HG02884 (cell line): ENCODE results near the gene GBF1.
"Not testable (repeated sequence)": the region's sequence is repeated elsewhere in the genome, so short reads cannot be mapped to it uniquely, and the experiment has no call there.

Experiments used
- ATAC-seq: cut with Tn5 transposase; IDR thresholded peaks from one replicate; pipeline ENCODE4 v1.9.1; 2021; ENCODE audit warnings: mild to moderate bottlenecking, moderate library complexity; ENCODE audit not compliant: unreplicated experiment

The GBF1 gene

DNA sequence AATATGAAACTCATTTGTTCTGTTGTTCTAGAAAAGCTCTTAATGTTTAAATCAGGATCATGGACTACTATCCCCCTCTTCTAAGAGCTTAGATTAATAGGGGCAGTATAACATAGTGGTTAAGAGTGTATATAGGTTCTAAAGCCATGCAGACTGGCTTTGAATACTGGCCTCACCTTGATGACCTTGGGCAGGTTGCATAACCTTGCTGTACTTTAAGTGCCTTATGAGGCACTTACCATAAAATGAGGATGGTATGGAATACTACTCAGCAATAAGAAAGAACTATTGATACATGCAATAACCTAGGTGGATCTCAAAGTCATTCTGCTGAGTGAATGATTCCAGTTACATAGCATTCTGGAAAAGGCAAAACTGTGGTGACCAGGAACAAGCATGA lies 53.6 kb downstream of the GBF1 start:
- ATAC-seq: no peak

DNA sequence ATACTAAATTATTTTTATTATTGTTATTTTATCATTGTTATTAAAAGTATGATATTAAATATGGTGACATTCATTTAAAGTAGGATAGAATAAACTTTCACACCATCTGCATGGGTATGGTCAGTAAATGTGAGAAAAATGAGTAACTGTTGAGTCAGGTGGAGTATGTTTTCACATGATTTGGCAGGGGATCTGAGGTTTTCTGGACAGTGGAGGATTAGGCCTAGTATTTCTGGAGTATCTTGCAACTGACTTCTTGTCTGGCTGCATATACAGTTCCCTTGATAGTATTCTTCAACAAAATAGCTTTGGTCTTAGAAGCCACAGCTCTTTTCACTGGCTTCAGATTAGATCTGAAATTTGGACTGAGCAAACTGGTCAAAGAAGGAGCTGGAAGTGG lies 54.5 kb downstream of the GBF1 start:
- ATAC-seq: no peak

- no peak for ATAC-seq
These were observed 55.0 kb downstream of the GBF1 start for GRCh38 chr10:102300278-102300843.

GRCh38 chr10:102300912-102301311 lies 55.6 kb downstream of the GBF1 start:
- ATAC-seq: not testable (repeated sequence)

DNA sequence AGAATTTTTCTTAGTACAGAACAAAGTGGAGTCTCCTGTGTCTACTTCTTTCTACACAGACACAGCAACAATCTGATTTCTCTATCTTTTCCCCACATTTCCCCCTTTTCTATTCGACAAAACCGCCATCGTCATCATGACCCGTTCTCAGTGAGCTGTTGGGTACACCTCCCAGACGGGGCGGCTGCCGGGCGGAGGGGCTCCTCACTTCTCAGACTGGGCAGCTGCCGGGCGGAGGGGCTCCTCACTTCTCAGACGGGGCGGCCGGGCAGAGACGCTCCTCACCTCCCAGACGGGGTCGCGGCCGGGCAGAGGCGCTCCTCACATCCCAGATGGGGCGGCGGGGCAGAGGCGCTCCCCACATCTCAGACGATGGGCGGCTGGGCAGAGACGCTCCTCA lies 56.0 kb downstream of the GBF1 start:
- ATAC-seq: not testable (repeated sequence)

GRCh38 chr10:102302611-102303010 lies 57.3 kb downstream of the GBF1 start:
- no peak for ATAC-seq

GRCh38 chr10:102306006-102306405 lies 60.7 kb downstream of the GBF1 start:
- no peak for ATAC-seq

DNA sequence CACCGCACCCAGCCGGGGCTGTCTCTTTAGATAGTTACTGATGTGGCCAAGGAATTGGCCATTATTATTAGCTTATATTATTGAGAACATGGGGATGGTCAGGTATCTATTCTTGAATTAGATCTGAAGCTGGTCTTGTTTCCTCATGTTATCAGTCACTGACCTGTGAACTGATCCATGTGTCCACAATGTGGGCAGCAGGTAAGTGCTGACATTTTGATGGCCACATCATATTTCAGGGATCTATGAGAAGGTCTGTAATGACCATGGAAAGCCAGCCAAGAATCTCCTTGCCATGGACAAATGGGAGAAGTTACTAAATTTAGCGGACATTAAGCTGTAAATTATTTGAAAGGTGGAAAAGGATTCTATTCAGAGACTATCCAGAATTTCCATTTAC lies 61.4 kb downstream of the GBF1 start:
- ATAC-seq: no peak

DNA sequence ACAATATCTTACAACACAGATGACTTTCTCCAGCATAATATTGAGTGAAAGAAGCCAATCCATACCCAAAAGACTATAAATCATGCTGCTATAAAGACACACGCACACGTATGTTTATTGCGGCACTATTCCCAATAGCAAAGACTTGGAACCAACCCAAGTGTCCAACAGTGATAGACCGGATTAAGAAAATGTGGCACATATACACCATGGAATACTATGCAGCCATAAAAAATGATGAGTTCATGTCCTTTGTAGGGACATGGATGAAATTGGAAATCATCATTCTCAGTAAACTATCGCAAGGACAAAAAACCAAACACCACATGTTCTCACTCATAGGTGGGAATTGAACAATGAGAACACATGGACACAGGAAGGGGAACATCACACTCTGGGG lies 63.0 kb downstream of the GBF1 start:
- not testable (repeated sequence) for ATAC-seq

- no peak for ATAC-seq
These were observed 63.9 kb downstream of the GBF1 start for GRCh38 chr10:102309236-102309635.

GRCh38 chr10:102309916-102310315 lies 64.6 kb downstream of the GBF1 start:
- ATAC-seq: no peak

DNA sequence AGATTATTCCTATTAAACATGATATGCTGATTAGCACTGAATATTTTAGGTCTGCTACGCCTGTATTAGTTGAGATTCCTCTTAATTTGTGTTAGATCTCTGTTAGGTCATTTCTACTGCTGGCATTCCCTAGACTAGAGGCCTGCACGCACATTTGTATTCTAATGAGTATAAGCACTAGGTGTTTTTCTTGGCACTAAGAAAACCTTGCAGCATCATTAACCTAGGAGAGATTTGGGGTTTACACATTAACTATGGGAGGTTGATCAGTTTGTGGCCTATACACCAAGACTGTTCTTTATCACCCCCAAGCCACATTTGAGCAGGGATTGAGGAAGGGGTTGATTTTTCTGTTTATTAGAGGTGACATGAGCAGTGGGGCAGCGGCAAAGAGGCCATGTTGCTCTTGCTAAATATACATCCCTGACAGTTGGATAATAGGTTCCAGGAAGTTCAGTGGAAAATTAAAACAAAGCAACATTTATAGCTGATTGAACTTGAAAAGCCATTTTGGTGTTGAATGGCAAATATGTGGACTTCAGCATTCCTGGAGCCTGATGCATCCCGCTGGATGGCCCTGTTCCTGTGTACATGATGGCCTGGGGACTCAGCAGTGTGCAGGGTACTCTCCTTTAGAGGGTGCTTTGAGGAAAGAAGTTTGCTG lies 65.2 kb downstream of the GBF1 start:
- no peak for ATAC-seq

GRCh38 chr10:102311025-102311420 lies 65.7 kb downstream of the GBF1 start:
- ATAC-seq: no peak

GRCh38 chr10:102312683-102313082 lies 67.4 kb downstream of the GBF1 start:
- ATAC-seq: no peak

DNA sequence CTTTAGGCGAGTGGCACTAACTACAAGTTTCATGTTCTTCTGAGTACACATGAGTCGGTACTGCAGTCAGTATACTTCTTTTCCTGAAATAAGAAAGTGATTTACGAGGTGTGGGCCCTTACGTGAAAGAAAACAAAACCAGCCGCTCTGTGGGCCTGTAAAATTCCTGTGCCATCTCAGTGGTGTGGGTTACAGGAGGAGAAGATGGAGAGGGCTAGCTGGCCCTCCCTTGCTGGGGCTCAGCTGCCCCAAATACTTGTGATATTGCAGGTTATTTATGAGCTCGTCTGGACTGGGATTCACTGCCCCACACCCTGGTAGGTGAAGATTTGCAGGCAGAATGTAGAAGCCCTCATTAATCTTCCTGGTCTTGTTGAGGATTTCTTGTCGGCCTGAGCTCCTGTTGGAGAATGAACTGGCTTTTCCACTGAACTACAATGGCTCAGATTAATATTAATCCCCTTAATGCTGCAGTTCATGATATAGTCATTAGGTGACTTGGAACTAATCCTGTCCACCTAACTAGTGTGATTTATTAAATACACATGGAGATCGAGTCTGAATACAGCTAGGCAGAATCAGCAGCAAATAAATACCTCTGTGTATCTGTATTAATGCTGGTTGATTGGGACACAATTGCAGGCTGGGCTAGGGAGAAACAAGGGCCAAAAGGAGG lies 68.0 kb downstream of the GBF1 start:
- no peak for ATAC-seq

DNA sequence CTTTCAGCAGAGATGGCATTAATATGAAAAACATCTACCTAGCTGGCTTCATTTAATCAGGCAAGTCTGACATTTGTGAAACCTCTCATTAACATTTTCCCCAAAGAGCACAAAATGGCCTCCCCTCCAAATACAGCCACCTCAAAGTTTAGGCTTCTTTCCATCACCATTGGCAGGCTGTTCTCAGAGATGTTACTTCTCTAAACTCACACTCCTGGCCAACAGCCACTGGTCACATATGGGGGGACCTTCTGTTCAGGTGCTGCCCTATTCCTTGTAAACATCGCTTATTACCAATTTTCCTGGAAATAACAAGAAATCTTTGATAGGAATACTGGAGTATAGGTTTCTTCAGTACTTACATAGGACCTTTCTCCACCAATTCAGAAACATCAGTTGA lies 69.5 kb downstream of the GBF1 start:
- ATAC-seq: no peak

DNA sequence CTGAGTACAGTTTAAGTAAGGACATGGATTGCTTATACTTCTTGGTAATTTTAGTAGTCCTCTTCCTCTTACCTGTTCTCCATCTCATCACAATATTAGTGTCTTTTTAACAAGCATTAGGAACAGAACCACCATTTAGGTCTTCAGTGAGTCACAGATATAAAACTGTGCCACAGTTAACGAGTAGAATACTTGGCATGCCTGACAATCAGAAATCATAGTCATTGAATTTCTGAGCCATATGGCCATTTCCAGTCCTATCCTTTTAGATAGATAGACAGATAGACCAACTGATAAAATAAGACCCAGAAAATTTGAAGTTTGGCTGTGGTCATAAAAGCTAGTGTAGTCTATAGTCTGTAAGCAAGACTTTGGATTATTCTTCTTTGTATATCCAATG lies 71.1 kb downstream of the GBF1 start:
- ATAC-seq: no peak

DNA sequence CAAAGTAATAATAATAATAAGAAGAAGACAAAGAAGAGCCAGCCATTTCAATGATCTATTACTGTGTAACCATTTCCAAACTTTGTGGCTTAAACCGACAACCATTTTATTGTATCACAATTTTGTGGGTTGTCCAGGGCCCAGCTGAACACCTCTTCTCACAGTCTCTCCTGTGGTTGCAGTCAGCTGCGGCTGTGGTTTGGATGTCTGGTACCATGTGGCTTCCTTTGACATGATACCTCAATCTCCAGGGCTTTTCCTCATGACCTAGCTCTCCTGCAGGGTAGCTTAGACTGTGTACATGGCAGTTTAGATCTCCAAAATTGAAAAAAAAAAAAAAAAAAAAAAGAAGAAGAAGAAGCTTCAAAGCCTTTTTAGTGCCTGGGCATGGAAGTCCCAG lies 77.6 kb downstream of the GBF1 start:
- ATAC-seq: no peak

DNA sequence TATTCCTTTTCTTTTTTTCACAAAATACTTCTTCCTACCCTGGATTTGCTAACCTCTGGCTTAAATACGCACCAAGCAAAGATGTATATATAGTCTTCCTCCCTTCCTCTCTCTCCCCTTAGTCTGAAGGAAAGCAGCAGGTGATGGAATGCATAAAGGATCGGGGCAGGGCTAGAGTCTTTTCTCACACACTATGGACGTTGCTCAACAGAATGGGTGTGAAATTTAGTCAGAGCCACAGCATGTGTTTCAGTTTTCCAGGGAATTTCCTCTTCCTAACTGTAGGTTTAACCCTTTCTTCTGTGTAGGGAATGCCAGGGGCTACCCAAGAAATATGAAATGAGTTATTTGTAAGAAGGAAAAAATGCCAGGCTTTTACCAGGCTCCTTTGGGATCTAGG lies 78.7 kb downstream of the GBF1 start:
- no peak for ATAC-seq

GRCh38 chr10:102326031-102326430 lies 80.7 kb downstream of the GBF1 start:
- ATAC-seq: no peak

- no peak for ATAC-seq
These were observed 81.7 kb downstream of the GBF1 start for GRCh38 chr10:102327002-102327401.

- no peak for ATAC-seq
These were observed 82.3 kb downstream of the GBF1 start for GRCh38 chr10:102327641-102328040.
